PC-3 (cell line): ENCODE measurements around the gene ACP3. TPM values are rescaled to one million over a fixed set of nuclear protein-coding genes. Genes with fewer than 3 reads are reported as not detected.
"Not testable (repeated sequence)": the region's sequence is repeated elsewhere in the genome, so short reads cannot be mapped to it uniquely, and the experiment has no call there.

Experiments used
- ATAC-seq: fragments of 200-7000 bp; cut with Tn5 transposase; 2 replicates; pipeline ENCODE4 v1.9.1; 2020; ENCODE audit warnings: mild to moderate bottlenecking, moderate library complexity
- BruUV-seq: library from RNA; stranded (reverse); fragments of 400-500 nt; replicated peaks from 2 replicates; lab custom pipeline; 2021; lab: Mats Ljungman, UMichigan
- CTCF ChIA-PET: fragments of 300-600 bp; sonication (Branson Sonifier 250); formaldehyde crosslinking; loops from one replicate; lab custom pipeline; 2022; ENCODE audit warnings: antibody characterized with exemption; lab: Charles Lee
- POLR2A ChIA-PET: fragments of 300-600 bp; sonication (Branson Sonifier 250); formaldehyde crosslinking; loops from one replicate; lab custom pipeline; 2022; ENCODE audit warnings: antibody characterized with exemption; ENCODE audit not compliant: unreplicated experiment; lab: Charles Lee
- DNase-seq: peaks from one replicate; pipeline ENCODE4 v3.0.0-alpha.2; 2015
- H2AFZ ChIP-seq: fragments of 300-600 bp; sonication (generic); 2 replicates; pipeline ENCODE4 v1.6.0; 2016; ENCODE audit warnings: antibody characterized with exemption, low read length
- H3F3A ChIP-seq: fragments of 300-600 bp; sonication (generic); one replicate; pipeline ENCODE4 v1.6.0; 2017; ENCODE audit warnings: antibody characterized with exemption, low read length, control low read depth, mild to moderate bottlenecking; ENCODE audit not compliant: unreplicated experiment
- H3K27ac ChIP-seq: fragments of 300-600 bp; sonication (generic); 2 replicates; pipeline ENCODE4 v1.5.1; 2016; ENCODE audit warnings: mild to moderate bottlenecking, low read length
- H3K27me3 ChIP-seq: fragments of 300-600 bp; sonication (generic); 2 replicates; pipeline ENCODE4 v1.6.1; 2016; ENCODE audit warnings: low read length, mixed read lengths
- H3K36me3 ChIP-seq: fragments of 300-600 bp; sonication (generic); 2 replicates; pipeline ENCODE4 v1.6.1; 2016; ENCODE audit warnings: low read depth, mixed run types, low read length, mixed read lengths
- H3K4me1 ChIP-seq: fragments of 300-600 bp; sonication (generic); 2 replicates; pipeline ENCODE4 v1.5.1; 2016; ENCODE audit warnings: low read length; ENCODE audit not compliant: insufficient read depth
- H3K4me2 ChIP-seq: fragments of 300-600 bp; sonication (generic); 2 replicates; pipeline ENCODE4 v1.6.0; 2016; ENCODE audit warnings: low read length
- H3K4me3 ChIP-seq: fragments of 300-600 bp; sonication (generic); 2 replicates; pipeline ENCODE4 v1.5.1; 2016; ENCODE audit warnings: mild to moderate bottlenecking, low read length, mixed read lengths
- H3K79me2 ChIP-seq: fragments of 300-600 bp; sonication (generic); 2 replicates; pipeline ENCODE4 v1.6.1; 2017; ENCODE audit warnings: low read length, mixed read lengths
- H3K9ac ChIP-seq: fragments of 300-600 bp; sonication (generic); 2 replicates; pipeline ENCODE4 v1.6.0; 2016; ENCODE audit warnings: mild to moderate bottlenecking, low read length
- H3K9me2 ChIP-seq: fragments of 300-600 bp; sonication (generic); replicated peaks from 2 replicates; pipeline ENCODE4 v1.6.1; 2016; ENCODE audit warnings: mixed run types, low read length, mixed read lengths
- H3K9me3 ChIP-seq: fragments of 300-600 bp; sonication (generic); 2 replicates; pipeline ENCODE4 v1.6.1; 2016; ENCODE audit warnings: low read length, mixed read lengths
- H4K20me1 ChIP-seq: fragments of 300-600 bp; sonication (generic); 2 replicates; pipeline ENCODE4 v1.6.1; 2016; ENCODE audit warnings: low read length, mixed read lengths
- CTCF ChIP-seq: fragments of 300-600 bp; sonication (generic); conservative IDR thresholded peaks from 2 replicates; pipeline ENCODE4 v1.5.1; 2017; ENCODE audit warnings: antibody characterized with exemption, low read depth, mild to moderate bottlenecking, low read length
- EZH2 ChIP-seq: fragments of 300-600 bp; sonication (generic); IDR thresholded peaks from one replicate; pipeline ENCODE4 v1.6.1; 2017; ENCODE audit warnings: antibody characterized with exemption, mild to moderate bottlenecking, low read length; ENCODE audit not compliant: unreplicated experiment
- EZH2phosphoT487 ChIP-seq: fragments of 300-600 bp; sonication (generic); IDR thresholded peaks from 2 replicates; pipeline ENCODE4 v1.6.1; 2018; ENCODE audit warnings: mild to moderate bottlenecking, antibody characterized with exemption, low read length, borderline replicate concordance
- intact Hi-C: fragments of 100-400 bp; cut with micrococcal nuclease; formaldehyde crosslinking; loops from 2 replicates; pipeline ENCODE4 v1.9.0; 2023
- total RNA-seq: library from RNA; depleted of rRNA; stranded (reverse); fragments of >200 nt; gene quantifications from 2 replicates; pipeline ENCODE4 v1.2.3, GENCODE V29; 2014

The ACP3 gene
- total RNA-seq, 1 experiment from 2014 or later: 0.15 TPM

DNA sequence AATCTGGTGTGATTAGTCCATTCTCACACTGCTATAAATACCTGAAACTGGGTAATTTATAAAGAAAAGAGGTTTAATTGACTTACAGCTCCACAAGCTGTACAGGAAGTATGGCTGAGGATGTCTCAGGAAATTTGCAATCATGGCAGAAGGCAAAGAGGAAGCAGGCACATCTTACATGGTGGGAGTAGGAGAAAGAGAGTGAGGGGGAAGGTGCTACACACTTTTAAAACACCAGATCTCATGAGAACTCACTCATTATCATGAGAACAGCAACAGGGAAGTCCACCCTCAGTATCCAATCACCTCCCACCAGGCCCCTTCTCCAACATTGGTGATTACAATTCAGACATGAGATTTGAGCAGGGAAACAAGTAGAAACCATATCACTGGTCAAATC is 24.0 kb upstream of the ACP3 start:
- no peaks in the 10 kb centered on the region for H4K20me1 ChIP-seq
- no TSS peak for BruUV-seq

GRCh38 chr3:132294906-132295305 is 22.3 kb upstream of the ACP3 start:
- Histone ChIP-seq H3K9ac (no peak overlapping the region), H3K9me2 (no peaks in the 10 kb centered on the region), H3K27me3 (no peaks in the 10 kb centered on the region), H3K27ac (no peak overlapping the region), H3K4me2 (no peak overlapping the region), H3K4me1 (no peaks in the 10 kb centered on the region), H3K9me3 (no peaks in the 10 kb centered on the region), H3K36me3 (no peaks in the 10 kb centered on the region), H4K20me1 (no peaks in the 10 kb centered on the region), H3F3A (no peaks in the 10 kb centered on the region), H3K4me3 (no peak overlapping the region), H3K79me2 (no peaks in the 10 kb centered on the region), H2AFZ (no peak overlapping the region)
- DNase-seq (no peak), ATAC-seq (no peak)
- intact Hi-C loops: no loop called here
- no TSS peak for BruUV-seq
- ChIA-PET CTCF (no interaction called here), POLR2A (no interaction called here)
- TF ChIP-seq CTCF (no peak), EZH2 (no peak), EZH2phosphoT487 (no peak)

More for the DNA sequence above, 24.0 kb upstream of the ACP3 start:
- Histone ChIP-seq H3K27me3 (no peaks in the 10 kb centered on the region), H3K9ac (no peak overlapping the region), H3K4me2 (no peak overlapping the region), H3K36me3 (no peaks in the 10 kb centered on the region), H3K27ac (no peak overlapping the region), H3K4me3 (no peak overlapping the region), H2AFZ (no peak overlapping the region), H3F3A (no peaks in the 10 kb centered on the region), H3K79me2 (no peaks in the 10 kb centered on the region), H3K4me1 (no peaks in the 10 kb centered on the region), H3K9me2 (no peaks in the 10 kb centered on the region), H3K9me3 (no peaks in the 10 kb centered on the region)
- ChIA-PET POLR2A (no interaction called here), CTCF (no interaction called here)
- intact Hi-C loops: no loop called here
- DNase-seq: no peak
- TF ChIP-seq CTCF (no peak), EZH2phosphoT487 (no peak)
- ATAC-seq: no peak

GRCh38 chr3:132303336-132304201 is 13.6 kb upstream of the ACP3 start:
- ATAC-seq, DNase-seq, H3K27ac ChIP-seq, intact Hi-C loops, BruUV-seq, CTCF ChIA-PET, H3K4me1 ChIP-seq, H3K9me3 ChIP-seq, H3K79me2 ChIP-seq, H3F3A ChIP-seq, H3K9ac ChIP-seq, H4K20me1 ChIP-seq, H3K27me3 ChIP-seq, H2AFZ ChIP-seq, H3K4me2 ChIP-seq, H3K36me3 ChIP-seq, POLR2A ChIA-PET, H3K4me3 ChIP-seq, H3K9me2 ChIP-seq: not testable (repeated sequence)

DNA sequence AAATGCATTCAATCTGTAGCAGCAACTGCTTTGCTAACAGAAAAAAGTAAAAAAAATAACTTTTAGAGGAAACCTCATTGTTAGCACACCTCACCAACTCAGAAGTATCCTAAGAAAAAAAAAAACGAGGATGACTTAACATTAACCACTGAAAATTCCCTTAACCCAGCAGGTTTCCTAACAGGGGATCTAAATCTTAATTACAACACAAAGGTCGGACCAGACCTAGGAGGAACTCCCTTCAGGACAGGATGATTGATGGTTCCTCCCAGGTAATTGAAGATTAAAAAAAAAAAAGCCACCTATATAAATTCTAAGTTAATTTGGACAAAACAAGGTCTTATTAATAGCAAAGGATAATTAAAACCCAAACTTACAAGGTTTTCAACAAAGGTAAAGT is 12.9 kb upstream of the ACP3 start:
- H3K9me2 ChIP-seq, H3K9ac ChIP-seq, H3K27me3 ChIP-seq, H4K20me1 ChIP-seq, H3F3A ChIP-seq, H3K9me3 ChIP-seq, H3K4me2 ChIP-seq, H2AFZ ChIP-seq, H3K4me1 ChIP-seq, H3K36me3 ChIP-seq, CTCF ChIA-PET, BruUV-seq, H3K27ac ChIP-seq, ATAC-seq, DNase-seq, intact Hi-C loops, H3K79me2 ChIP-seq, H3K4me3 ChIP-seq, POLR2A ChIA-PET: not testable (repeated sequence)

GRCh38 chr3:132310057-132310456 is 7.2 kb upstream of the ACP3 start:
- H3K4me2 ChIP-seq, H3K9me2 ChIP-seq, POLR2A ChIA-PET, intact Hi-C loops, CTCF ChIA-PET, H3K27ac ChIP-seq, H3K27me3 ChIP-seq, DNase-seq, H2AFZ ChIP-seq, H3K9me3 ChIP-seq, H4K20me1 ChIP-seq, BruUV-seq, H3K4me1 ChIP-seq, H3K9ac ChIP-seq, H3K79me2 ChIP-seq, H3K4me3 ChIP-seq, H3F3A ChIP-seq, H3K36me3 ChIP-seq, ATAC-seq: not testable (repeated sequence)
